ENCODE results near the gene TMEM150B. TPM values are rescaled to one million over a fixed set of nuclear protein-coding genes. Genes with fewer than 3 reads are reported as not detected.

Gene TMEM150B
- total RNA-seq, 1 donor from 2014 or later = not detected

- Histone ChIP-seq H3K4me1 (no peaks in the 10 kb centered on the region), H3K27me3 (no peaks in the 10 kb centered on the region), H3K4me3 (no peak overlapping the region), H3K9me3 (no peaks in the 10 kb centered on the region), H3K36me3 (no peaks in the 10 kb centered on the region), H3K27ac (no peak overlapping the region)
- TF ChIP-seq POLR2A (IDR thresholded peaks at IDR 0.05) (no peak), POLR2AphosphoS5 (IDR thresholded peaks at IDR 0.05; ENCODE audit: insufficient read depth in 1 of 2, low read depth in 1 of 2) (no peak), CTCF (IDR thresholded peaks at IDR 0.05) (no peak)
- intact Hi-C loops (cut with DNase I) = no loop called here
- no peak for DNase-seq (ENCODE audit: extremely low spot score in 2 of 2)
These were observed 35.8 kb upstream of the TMEM150B start for GRCh38 chr19:55360902-55361301.

DNA sequence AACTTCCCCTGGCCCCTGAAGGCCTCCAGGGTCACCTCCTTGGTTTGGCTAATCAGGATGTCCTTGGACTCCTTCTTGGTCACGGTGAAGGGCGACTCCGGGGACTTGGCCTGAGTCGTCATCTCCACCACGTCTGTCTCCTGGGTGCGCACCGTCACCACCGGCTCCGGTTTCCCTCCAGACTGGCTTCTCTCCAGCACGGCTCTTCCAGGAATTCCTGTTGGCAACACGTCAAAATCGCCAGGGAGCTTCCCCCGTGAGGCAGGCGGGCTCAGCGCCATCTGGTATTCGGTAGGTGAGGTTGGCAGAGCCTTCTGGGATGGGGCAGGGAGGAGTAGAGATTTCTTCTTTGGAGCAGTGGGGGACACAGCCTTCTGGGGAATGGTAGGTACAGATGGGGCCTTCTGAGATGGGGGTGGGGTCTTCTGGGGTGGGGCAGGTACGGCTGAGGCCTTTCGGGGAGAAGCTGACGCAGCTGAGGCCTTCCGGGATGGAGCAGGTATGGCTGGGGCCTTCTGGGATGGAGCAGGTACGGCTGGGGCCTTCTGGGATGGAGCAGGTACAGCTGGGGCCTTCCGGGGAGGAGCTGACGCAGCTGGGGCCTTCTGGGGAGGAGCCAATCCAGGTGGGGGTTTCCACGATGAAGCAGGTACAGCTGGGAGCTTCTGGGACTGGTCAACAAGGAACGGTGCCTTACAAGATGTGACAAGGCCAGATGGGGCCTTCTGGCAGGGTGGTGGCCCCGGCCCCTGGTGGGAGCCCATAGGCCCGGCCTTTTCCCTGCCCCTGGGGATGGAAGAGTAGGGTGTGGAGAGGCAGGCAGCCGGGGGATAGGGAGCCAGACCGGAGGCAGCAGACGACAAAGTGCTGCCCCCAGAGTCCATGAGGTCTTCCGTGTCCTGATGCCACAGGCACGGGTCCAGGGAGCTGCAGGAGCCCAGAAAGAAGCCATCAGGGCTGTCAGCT lies 34.1 kb upstream of the TMEM150B start:
- DNase-seq (ENCODE audit: extremely low spot score in 2 of 2) = no peak
- Histone ChIP-seq H3K9me3 (no peaks in the 10 kb centered on the region), H3K27me3 (peaks cover 5% of the 10 kb centered on the region), H3K36me3 (no peaks in the 10 kb centered on the region), H3K4me3 (no peak overlapping the region), H3K27ac (no peak overlapping the region), H3K4me1 (peaks cover 11% of the 10 kb centered on the region)
- intact Hi-C loops (cut with DNase I) = no loop called here
- TF ChIP-seq POLR2AphosphoS5 (IDR thresholded peaks at IDR 0.05; ENCODE audit: insufficient read depth in 1 of 2, low read depth in 1 of 2) = no peak
- no peak for TF ChIP-seq POLR2A (IDR thresholded peaks at IDR 0.05)
- TF ChIP-seq CTCF (IDR thresholded peaks at IDR 0.05) = no peak

- H3K27ac ChIP-seq = no peak overlapping the region
- peaks cover 18% of the 10 kb centered on the region for H3K4me1 ChIP-seq
- H3K9me3 ChIP-seq = no peaks in the 10 kb centered on the region
- no peak for DNase-seq (ENCODE audit: extremely low spot score in 2 of 2)
- no peaks in the 10 kb centered on the region for H3K36me3 ChIP-seq
- TF ChIP-seq CTCF (IDR thresholded peaks at IDR 0.05) = no peak
- no peak for TF ChIP-seq POLR2A (IDR thresholded peaks at IDR 0.05)
- TF ChIP-seq POLR2AphosphoS5 (IDR thresholded peaks at IDR 0.05; ENCODE audit: insufficient read depth in 1 of 2, low read depth in 1 of 2) = no peak
- no peak overlapping the region for H3K4me3 ChIP-seq
- peaks cover 10% of the 10 kb centered on the region for H3K27me3 ChIP-seq
- intact Hi-C loops (cut with DNase I) = no loop called here
These were observed 33.4 kb upstream of the TMEM150B start for GRCh38 chr19:55358493-55358892.

- Histone ChIP-seq H3K27me3 (peaks cover 14% of the 10 kb centered on the region), H3K27ac (no peak overlapping the region)
These were observed 30.2 kb upstream of the TMEM150B start for GRCh38 chr19:55355213-55355821.

More at GRCh38 chr19:55355213-55355821, 30.2 kb upstream of the TMEM150B start:
- no peaks in the 10 kb centered on the region for H3K9me3 ChIP-seq
- H3K36me3 ChIP-seq = no peaks in the 10 kb centered on the region
- TF ChIP-seq POLR2AphosphoS5 (IDR thresholded peaks at IDR 0.05; ENCODE audit: insufficient read depth in 1 of 2, low read depth in 1 of 2) (no peak), POLR2A (IDR thresholded peaks at IDR 0.05) (no peak), CTCF (IDR thresholded peaks at IDR 0.05) (no peak)
- intact Hi-C loops (cut with DNase I) = no loop called here
- H3K4me3 ChIP-seq = no peak overlapping the region
- DNase-seq (ENCODE audit: extremely low spot score in 2 of 2) = no peak
- peaks cover 23% of the 10 kb centered on the region for H3K4me1 ChIP-seq
